Panc1 (cell line): ENCODE measurements around the gene LGALS1. TPM values are rescaled to one million over a fixed set of nuclear protein-coding genes. Genes with fewer than 3 reads are reported as not detected.

Experiments used
- ATAC-seq: fragments of 200-7000 bp; cut with Tn5 transposase; 2 replicates; pipeline ENCODE4 v1.9.1; 2020; ENCODE audit warnings: mild to moderate bottlenecking, moderate library complexity
- BruUV-seq: library from RNA; stranded (reverse); fragments of 400-500 nt; replicated peaks from 2 replicates; lab custom pipeline; 2021; lab: Mats Ljungman, UMichigan
- CTCF ChIA-PET: fragments of 300-600 bp; sonication (Branson Sonifier 250); formaldehyde crosslinking; loops from one replicate; lab custom pipeline; 2022; ENCODE audit warnings: antibody characterized with exemption; lab: Charles Lee
- POLR2A ChIA-PET: fragments of 300-600 bp; sonication (Branson Sonifier 250); formaldehyde crosslinking; loops from one replicate; lab custom pipeline; 2022; ENCODE audit warnings: antibody characterized with exemption; lab: Charles Lee
- DNase-seq: peaks from one replicate; pipeline ENCODE4 v3.0.0-alpha.2; 2010; ENCODE audit warnings: low read depth, low spot score
- H3K27ac ChIP-seq: 2 replicates; pipeline ENCODE4 v1.5.1; 2011; ENCODE audit warnings: mild to moderate bottlenecking, low read length, inconsistent platforms
- H3K27me3 ChIP-seq: fragments of 200-500 bp; sonication (Bioruptor generic); 2 replicates; pipeline ENCODE4 v1.6.0; 2014; ENCODE audit warnings: low read length, inconsistent platforms; ENCODE audit not compliant: control insufficient read depth, insufficient read depth
- H3K36me3 ChIP-seq: fragments of 200-500 bp; sonication (Bioruptor generic); 2 replicates; pipeline ENCODE4 v1.5.1; 2014; ENCODE audit warnings: inconsistent platforms, mild to moderate bottlenecking, low read length, moderate library complexity; ENCODE audit not compliant: control insufficient read depth, insufficient read depth
- H3K4me1 ChIP-seq: 2 replicates; pipeline ENCODE4 v1.5.1; 2011; ENCODE audit warnings: inconsistent platforms, mild to moderate bottlenecking, low read length, moderate library complexity; ENCODE audit not compliant: control insufficient read depth, insufficient read depth
- H3K4me3 ChIP-seq, 2 experiments: 2 replicates each; pipeline ENCODE4 v1.5.1; 2011 to 2012; ENCODE audit warnings: low read depth in 2 of 2, low read length in 2 of 2, mild to moderate bottlenecking in 2 of 2, inconsistent platforms in 1 of 2, moderate library complexity in 1 of 2
- H3K9me3 ChIP-seq: fragments of 200-500 bp; sonication (Bioruptor generic); 2 replicates; pipeline ENCODE4 v1.5.1; 2014; ENCODE audit warnings: low read depth, mild to moderate bottlenecking, inconsistent platforms, low read length, moderate library complexity; ENCODE audit not compliant: control insufficient read depth, insufficient read depth
- POLR2AphosphoS5 ChIP-seq: IDR thresholded peaks from 2 replicates; pipeline ENCODE4 v1.6.1; 2012; ENCODE audit warnings: mild to moderate bottlenecking, low read depth, low read length, moderate library complexity
- SIN3A ChIP-seq: IDR thresholded peaks from 2 replicates; pipeline ENCODE4 v1.6.1; 2012; ENCODE audit warnings: low read depth, mild to moderate bottlenecking, low read length, moderate library complexity, borderline replicate concordance; ENCODE audit not compliant: insufficient read depth
- TCF7L2 ChIP-seq: IDR thresholded peaks from 2 replicates; pipeline ENCODE4 v1.6.1; 2011; ENCODE audit warnings: mild to moderate bottlenecking, low read depth, low read length, inconsistent platforms
- in situ Hi-C: cut with HindIII; loops from 2 replicates; pipeline ENCODE4 v1.10.0; 2016; ENCODE audit warnings: low sequenced_read_pairs, low pct_unique_long_range_greater_than_20kb
- intact Hi-C: fragments of 100-400 bp; cut with micrococcal nuclease; formaldehyde crosslinking; loops from one replicate; pipeline ENCODE4 v1.10.0; 2022; ENCODE audit not compliant: unreplicated experiment
- total RNA-seq: library from RNA; stranded (reverse); gene quantifications from one replicate; pipeline ENCODE4 v1.2.1, GENCODE V29; 2021; ENCODE audit not compliant: unreplicated experiment
- TF ChIP-seq, protein P1 (sequence below): fragments of 450-650 bp; IDR thresholded peaks from 2 replicates; pipeline ENCODE4 v1.5.1; 2017; ENCODE audit warnings: mild to moderate bottlenecking
- TF ChIP-seq, protein P2 (sequence below), 2 experiments: IDR thresholded peaks; 2 replicates each; pipeline ENCODE4 v1.6.1; 2011 to 2012; ENCODE audit warnings: low read depth in 2 of 2, control low read depth in 1 of 2, low read length in 1 of 2, mild to moderate bottlenecking in 1 of 2, moderate library complexity in 1 of 2; ENCODE audit not compliant: insufficient read depth in 1 of 2

The LGALS1 gene
- total RNA-seq, 1 experiment from 2014 or later = 1,518 TPM

DNA sequence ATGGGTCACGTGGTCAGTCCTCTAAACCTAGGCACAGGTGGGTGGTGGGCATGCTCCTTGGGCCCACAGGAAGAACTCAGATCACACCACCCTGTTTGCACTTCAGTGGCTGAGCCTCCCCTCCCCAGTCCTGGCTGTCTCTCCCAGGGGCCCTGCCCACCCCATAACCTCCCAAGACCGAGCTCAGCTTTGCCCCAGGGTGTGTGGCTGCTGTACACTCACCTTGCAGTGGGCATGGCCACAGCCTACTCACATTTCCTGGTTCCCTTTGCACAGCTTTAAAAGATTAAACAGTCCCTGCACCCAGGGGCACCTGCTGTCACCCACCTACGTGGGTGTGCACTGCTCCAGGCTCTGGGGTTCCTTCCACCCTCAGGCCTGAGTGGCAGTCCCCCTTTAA, 35.2 kb downstream of the LGALS1 start:
- DNase-seq (no peak), ATAC-seq (no peak)
- TF ChIP-seq, protein P1, sequence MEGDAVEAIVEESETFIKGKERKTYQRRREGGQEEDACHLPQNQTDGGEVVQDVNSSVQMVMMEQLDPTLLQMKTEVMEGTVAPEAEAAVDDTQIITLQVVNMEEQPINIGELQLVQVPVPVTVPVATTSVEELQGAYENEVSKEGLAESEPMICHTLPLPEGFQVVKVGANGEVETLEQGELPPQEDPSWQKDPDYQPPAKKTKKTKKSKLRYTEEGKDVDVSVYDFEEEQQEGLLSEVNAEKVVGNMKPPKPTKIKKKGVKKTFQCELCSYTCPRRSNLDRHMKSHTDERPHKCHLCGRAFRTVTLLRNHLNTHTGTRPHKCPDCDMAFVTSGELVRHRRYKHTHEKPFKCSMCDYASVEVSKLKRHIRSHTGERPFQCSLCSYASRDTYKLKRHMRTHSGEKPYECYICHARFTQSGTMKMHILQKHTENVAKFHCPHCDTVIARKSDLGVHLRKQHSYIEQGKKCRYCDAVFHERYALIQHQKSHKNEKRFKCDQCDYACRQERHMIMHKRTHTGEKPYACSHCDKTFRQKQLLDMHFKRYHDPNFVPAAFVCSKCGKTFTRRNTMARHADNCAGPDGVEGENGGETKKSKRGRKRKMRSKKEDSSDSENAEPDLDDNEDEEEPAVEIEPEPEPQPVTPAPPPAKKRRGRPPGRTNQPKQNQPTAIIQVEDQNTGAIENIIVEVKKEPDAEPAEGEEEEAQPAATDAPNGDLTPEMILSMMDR = no peak
- no peak for TF ChIP-seq POLR2AphosphoS5
- no peak for TF ChIP-seq SIN3A
- no peak for TF ChIP-seq TCF7L2
- TF ChIP-seq, protein P2, sequence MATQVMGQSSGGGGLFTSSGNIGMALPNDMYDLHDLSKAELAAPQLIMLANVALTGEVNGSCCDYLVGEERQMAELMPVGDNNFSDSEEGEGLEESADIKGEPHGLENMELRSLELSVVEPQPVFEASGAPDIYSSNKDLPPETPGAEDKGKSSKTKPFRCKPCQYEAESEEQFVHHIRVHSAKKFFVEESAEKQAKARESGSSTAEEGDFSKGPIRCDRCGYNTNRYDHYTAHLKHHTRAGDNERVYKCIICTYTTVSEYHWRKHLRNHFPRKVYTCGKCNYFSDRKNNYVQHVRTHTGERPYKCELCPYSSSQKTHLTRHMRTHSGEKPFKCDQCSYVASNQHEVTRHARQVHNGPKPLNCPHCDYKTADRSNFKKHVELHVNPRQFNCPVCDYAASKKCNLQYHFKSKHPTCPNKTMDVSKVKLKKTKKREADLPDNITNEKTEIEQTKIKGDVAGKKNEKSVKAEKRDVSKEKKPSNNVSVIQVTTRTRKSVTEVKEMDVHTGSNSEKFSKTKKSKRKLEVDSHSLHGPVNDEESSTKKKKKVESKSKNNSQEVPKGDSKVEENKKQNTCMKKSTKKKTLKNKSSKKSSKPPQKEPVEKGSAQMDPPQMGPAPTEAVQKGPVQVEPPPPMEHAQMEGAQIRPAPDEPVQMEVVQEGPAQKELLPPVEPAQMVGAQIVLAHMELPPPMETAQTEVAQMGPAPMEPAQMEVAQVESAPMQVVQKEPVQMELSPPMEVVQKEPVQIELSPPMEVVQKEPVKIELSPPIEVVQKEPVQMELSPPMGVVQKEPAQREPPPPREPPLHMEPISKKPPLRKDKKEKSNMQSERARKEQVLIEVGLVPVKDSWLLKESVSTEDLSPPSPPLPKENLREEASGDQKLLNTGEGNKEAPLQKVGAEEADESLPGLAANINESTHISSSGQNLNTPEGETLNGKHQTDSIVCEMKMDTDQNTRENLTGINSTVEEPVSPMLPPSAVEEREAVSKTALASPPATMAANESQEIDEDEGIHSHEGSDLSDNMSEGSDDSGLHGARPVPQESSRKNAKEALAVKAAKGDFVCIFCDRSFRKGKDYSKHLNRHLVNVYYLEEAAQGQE (IDR thresholded peaks at IDR 0.05; ENCODE audit: insufficient read depth in 1 of 2, low read depth in 2 of 2, low read length in 1 of 2) = no peak
- BruUV-seq = no TSS peak
- Histone ChIP-seq H3K27me3 (no peaks in the 10 kb centered on the region), H3K9me3 (no peaks in the 10 kb centered on the region), H3K4me3 (no peak overlapping the region), H3K27ac (no peak overlapping the region), H3K4me1 (no peaks in the 10 kb centered on the region), H3K36me3 (no peaks in the 10 kb centered on the region)
- CTCF ChIA-PET = no interaction called here
- in situ Hi-C loops = no loop called here
- POLR2A ChIA-PET = no interaction called here
- intact Hi-C loops = no loop called here

DNA sequence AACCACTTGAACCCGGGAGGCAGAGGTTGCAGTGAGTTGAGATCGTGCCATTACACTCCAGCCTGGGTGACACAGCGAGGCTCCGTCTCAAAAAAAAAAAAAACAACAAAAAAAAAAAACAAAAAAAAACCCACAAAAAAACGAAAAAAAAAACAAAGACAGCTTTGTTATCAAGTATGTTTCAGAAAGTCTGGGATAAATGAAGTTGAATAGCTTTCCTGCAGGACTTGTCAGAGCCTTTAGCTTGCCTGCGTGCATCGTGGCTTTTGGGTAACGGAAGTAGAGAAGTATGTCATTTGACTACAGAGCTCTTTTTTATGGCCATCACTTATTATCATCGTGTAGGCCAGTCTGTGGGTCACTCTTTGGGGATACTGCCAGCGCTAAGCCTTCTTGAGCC, 36.1 kb downstream of the LGALS1 start:
- no TSS peak for BruUV-seq
- CTCF ChIA-PET = interaction anchor here (0.7 kb wide), 1 partner anchor 105 kb away, joined by 4 read pairs; no protein-coding TSS in a partner anchor

More for the DNA sequence above, 36.1 kb downstream of the LGALS1 start:
- no peak for ATAC-seq
- POLR2A ChIA-PET = no interaction called here
- intact Hi-C loops (no loop called here), in situ Hi-C loops (no loop called here)
- H3K36me3 ChIP-seq = no peaks in the 10 kb centered on the region
- H3K4me1 ChIP-seq = no peaks in the 10 kb centered on the region
- no peak for DNase-seq
- no peaks in the 10 kb centered on the region for H3K27me3 ChIP-seq
- TF ChIP-seq SIN3A (no peak), POLR2AphosphoS5 (no peak), TCF7L2 (no peak)
- TF ChIP-seq, protein P1 = no peak
- TF ChIP-seq, protein P2 (IDR thresholded peaks at IDR 0.05; ENCODE audit: insufficient read depth in 1 of 2, low read depth in 2 of 2, low read length in 1 of 2) = no peak
- no peaks in the 10 kb centered on the region for H3K9me3 ChIP-seq
- no peak overlapping the region for H3K27ac ChIP-seq
- H3K4me3 ChIP-seq = no peak overlapping the region
